Measurements from ENCODE around the gene CACHD1. TPM values are rescaled to one million over a fixed set of nuclear protein-coding genes. Genes with fewer than 3 reads are reported as not detected.
A peak's percentile ranks its signal among the peaks of the same experiment; 100 is the strongest.

CACHD1 gene
- total RNA-seq, 3 donors from 2014 or later (not counting 1 experiment from before 2014, with no cell fraction given) = not detected

- 81% methylated on average over 3 of the region's 4 CpGs for WGBS (ENCODE audit: insufficient coverage)
- intact Hi-C loops (cut with micrococcal nuclease) = no loop called here
- no peaks in the 10 kb centered on the region for H3K36me3 ChIP-seq (ENCODE audit: control insufficient read depth, insufficient read depth, low read length)
Observed at GRCh38 chr1:64675718-64676345, 205.9 kb downstream of the CACHD1 start.

GRCh38 chr1:64676386-64676785 lies 206.5 kb downstream of the CACHD1 start:
- H3K36me3 Mint-ChIP-seq = no peaks in the 10 kb centered on the region
- H3K27me3 Mint-ChIP-seq (ENCODE audit: low read depth in 2 of 2) = peaks cover 0 to 5% of the 10 kb centered on the region in 2 donors
- H3K4me1 ChIP-seq (ENCODE audit: control insufficient read depth, insufficient read depth, low read length) = no peaks in the 10 kb centered on the region
- no peak overlapping the region for H3K27ac Mint-ChIP-seq
- H3K9me3 ChIP-seq (ENCODE audit: control insufficient read depth, insufficient read depth, low read length) = no peaks in the 10 kb centered on the region
- no peak overlapping the region for H3K4me3 ChIP-seq (ENCODE audit: low read length)
- TF ChIP-seq CTCF (IDR thresholded peaks at IDR 0.05) = no peak
- H3K27me3 ChIP-seq (ENCODE audit: control insufficient read depth, insufficient read depth, low read length) = no peaks in the 10 kb centered on the region
- 100% methylated on average over 2 of the region's 4 CpGs for WGBS (ENCODE audit: insufficient coverage)
- H3K9me3 Mint-ChIP-seq = no peaks in the 10 kb centered on the region
- H3K27ac ChIP-seq (ENCODE audit: low read length) = no peak overlapping the region
- DNase-seq (no peak), ATAC-seq (no peak)
- H3K36me3 ChIP-seq (ENCODE audit: control insufficient read depth, insufficient read depth, low read length) = no peaks in the 10 kb centered on the region
- H3K4me3 Mint-ChIP-seq = no peak overlapping the region
- intact Hi-C loops (cut with micrococcal nuclease) = no loop called here
- no peaks in the 10 kb centered on the region for H3K4me1 Mint-ChIP-seq

More at GRCh38 chr1:64675718-64676345, 205.9 kb downstream of the CACHD1 start:
- H3K4me3 Mint-ChIP-seq = no peak overlapping the region
- no peaks in the 10 kb centered on the region for H3K4me1 ChIP-seq (ENCODE audit: control insufficient read depth, insufficient read depth, low read length)
- H3K27ac ChIP-seq (ENCODE audit: low read length) = no peak overlapping the region
- H3K4me1 Mint-ChIP-seq = no peaks in the 10 kb centered on the region
- no peaks in the 10 kb centered on the region for H3K9me3 Mint-ChIP-seq
- peaks cover 0 to 5% of the 10 kb centered on the region in 2 donors for H3K27me3 Mint-ChIP-seq (ENCODE audit: low read depth in 2 of 2)
- DNase-seq = peak in 1 of 2 donors; percentile 43
- H3K27ac Mint-ChIP-seq = no peak overlapping the region
- no peaks in the 10 kb centered on the region for H3K36me3 Mint-ChIP-seq
- ATAC-seq = peak in 1 of 3 donors; percentile 36
- H3K9me3 ChIP-seq (ENCODE audit: control insufficient read depth, insufficient read depth, low read length) = no peaks in the 10 kb centered on the region
- no peaks in the 10 kb centered on the region for H3K27me3 ChIP-seq (ENCODE audit: control insufficient read depth, insufficient read depth, low read length)
- no peak overlapping the region for H3K4me3 ChIP-seq (ENCODE audit: low read length)
- TF ChIP-seq CTCF (IDR thresholded peaks at IDR 0.05) = peak; percentile 76

GRCh38 chr1:64677532-64677931 lies 207.6 kb downstream of the CACHD1 start:
- H3K36me3 Mint-ChIP-seq = no peaks in the 10 kb centered on the region
- WGBS (ENCODE audit: insufficient coverage) = 82% methylated on average over 1 of the region's 1 CpG
- no peaks in the 10 kb centered on the region for H3K9me3 ChIP-seq (ENCODE audit: control insufficient read depth, insufficient read depth, low read length)

More at GRCh38 chr1:64677532-64677931, 207.6 kb downstream of the CACHD1 start:
- ATAC-seq (no peak), DNase-seq (no peak)
- Mint-ChIP-seq H3K4me1 (no peaks in the 10 kb centered on the region), H3K27me3 (ENCODE audit: low read depth in 2 of 2) (peaks cover 0 to 5% of the 10 kb centered on the region in 2 donors), H3K4me3 (no peak overlapping the region), H3K27ac (no peak overlapping the region), H3K9me3 (no peaks in the 10 kb centered on the region)
- H3K4me3 ChIP-seq (ENCODE audit: low read length) = no peak overlapping the region
- no peak overlapping the region for H3K27ac ChIP-seq (ENCODE audit: low read length)
- no peak for TF ChIP-seq CTCF (IDR thresholded peaks at IDR 0.05)
- H3K27me3 ChIP-seq (ENCODE audit: control insufficient read depth, insufficient read depth, low read length) = no peaks in the 10 kb centered on the region
- H3K36me3 ChIP-seq (ENCODE audit: control insufficient read depth, insufficient read depth, low read length) = no peaks in the 10 kb centered on the region
- no peaks in the 10 kb centered on the region for H3K4me1 ChIP-seq (ENCODE audit: control insufficient read depth, insufficient read depth, low read length)
- intact Hi-C loops (cut with micrococcal nuclease) = no loop called here

All from natural killer cell (primary cell).